Activated CD4-positive, alpha-beta T cell treated with anti-CD3 and anti-CD28 coated beads, Interleukin-2, amount 50 U/mL, for 16 hours (primary cell): ENCODE measurements around the gene NUDT12.

Experiments used
- DNase-seq: peaks from one replicate; pipeline ENCODE4 v3.0.0-alpha.2; 2020

NUDT12 gene

GRCh38 chr5:103539376-103540330 is 22.9 kb downstream of the NUDT12 start:
- no peak for DNase-seq

- DNase-seq = no peak
Measured at GRCh38 chr5:103532086-103532734, 30.4 kb downstream of the NUDT12 start.

GRCh38 chr5:103526164-103526915 is 36.2 kb downstream of the NUDT12 start:
- no peak for DNase-seq

- no peak for DNase-seq
Measured at GRCh38 chr5:103525361-103525760, 37.2 kb downstream of the NUDT12 start.

- DNase-seq = no peak
Measured at GRCh38 chr5:103523319-103523718, 39.3 kb downstream of the NUDT12 start.

GRCh38 chr5:103522586-103522985 is 40.0 kb downstream of the NUDT12 start:
- no peak for DNase-seq

GRCh38 chr5:103519550-103519949 is 43.0 kb downstream of the NUDT12 start:
- DNase-seq = no peak

GRCh38 chr5:103514371-103514770 is 48.2 kb downstream of the NUDT12 start:
- DNase-seq = no peak

- DNase-seq = no peak
Measured at GRCh38 chr5:103513701-103514100, 48.9 kb downstream of the NUDT12 start.

GRCh38 chr5:103512500-103512899 is 50.1 kb downstream of the NUDT12 start:
- no peak for DNase-seq

- no peak for DNase-seq
Measured at GRCh38 chr5:103511554-103511885, 51.1 kb downstream of the NUDT12 start.

- no peak for DNase-seq
Measured at GRCh38 chr5:103510851-103511553, 51.6 kb downstream of the NUDT12 start.

GRCh38 chr5:103505581-103506305 is 56.8 kb downstream of the NUDT12 start:
- DNase-seq = no peak

GRCh38 chr5:103503066-103503465 is 59.5 kb downstream of the NUDT12 start:
- DNase-seq = no peak

GRCh38 chr5:103502662-103503061 is 59.9 kb downstream of the NUDT12 start:
- no peak for DNase-seq
